Osteocyte (in vitro differentiated cells): ENCODE measurements around the gene TTC19. TPM values are rescaled to one million over a fixed set of nuclear protein-coding genes. Genes with fewer than 3 reads are reported as not detected.

Experiments
- DNase-seq: peaks from one replicate; pipeline ENCODE4 v3.0.0; 2021; ENCODE audit warnings: mixed read lengths; ENCODE audit not compliant: unreplicated experiment; ENCODE audit errors: extremely low spot score
- H3K27ac Mint-ChIP-seq: one replicate; pipeline ENCODE4 v1.8.0; 2021; ENCODE audit warnings: mild to moderate bottlenecking, mixed read lengths; ENCODE audit not compliant: unreplicated experiment
- H3K27me3 Mint-ChIP-seq: one replicate; pipeline ENCODE4 v1.8.0; 2021; ENCODE audit warnings: mixed read lengths; ENCODE audit not compliant: unreplicated experiment
- H3K36me3 Mint-ChIP-seq: one replicate; pipeline ENCODE4 v1.8.0; 2021; ENCODE audit warnings: mixed read lengths; ENCODE audit not compliant: unreplicated experiment
- H3K4me1 Mint-ChIP-seq: one replicate; pipeline ENCODE4 v1.8.0; 2021; ENCODE audit warnings: mixed read lengths; ENCODE audit not compliant: unreplicated experiment
- H3K4me3 Mint-ChIP-seq: one replicate; pipeline ENCODE4 v1.8.0; 2021; ENCODE audit warnings: mild to moderate bottlenecking, moderate library complexity, mixed read lengths; ENCODE audit not compliant: unreplicated experiment
- H3K9me3 Mint-ChIP-seq: one replicate; pipeline ENCODE4 v1.8.0; 2021; ENCODE audit warnings: mixed read lengths; ENCODE audit not compliant: unreplicated experiment
- total RNA-seq: library from RNA; stranded (reverse); gene quantifications from 2 replicates; pipeline ENCODE4 v1.2.1, GENCODE V29; 2021
- TF ChIP-seq, protein P1 (sequence below): fragments of 200-600 bp; sonication (generic); IDR thresholded peaks from 2 replicates; pipeline ENCODE4 v1.5.0; 2021; ENCODE audit warnings: antibody characterized with exemption, mild to moderate bottlenecking, moderate library complexity

Gene TTC19
- total RNA-seq, 1 donor from 2014 or later, result 34.4 TPM

DNA sequence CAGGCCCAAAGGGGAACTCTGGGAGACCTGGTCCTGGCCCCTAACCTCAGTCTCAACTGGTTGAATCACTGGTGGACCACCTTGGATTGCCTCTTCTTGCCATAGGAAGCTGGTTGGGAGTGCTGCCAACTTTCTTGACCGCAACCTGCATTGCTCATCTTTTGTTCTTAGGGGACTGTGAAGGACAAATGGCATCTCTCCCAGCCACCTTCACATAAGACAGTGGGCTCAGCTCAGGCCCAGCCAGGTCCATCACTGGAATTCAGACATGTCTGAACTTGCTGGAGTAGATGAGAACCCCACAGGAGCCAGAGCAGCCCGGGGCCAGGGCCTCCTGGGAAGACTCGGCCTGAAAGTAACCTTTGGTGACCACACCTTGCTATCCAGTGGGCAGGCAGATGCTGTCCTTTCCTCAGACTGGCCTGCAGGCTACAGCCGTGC, 35.9 kb upstream of the TTC19 start:
- TF ChIP-seq, protein P1, sequence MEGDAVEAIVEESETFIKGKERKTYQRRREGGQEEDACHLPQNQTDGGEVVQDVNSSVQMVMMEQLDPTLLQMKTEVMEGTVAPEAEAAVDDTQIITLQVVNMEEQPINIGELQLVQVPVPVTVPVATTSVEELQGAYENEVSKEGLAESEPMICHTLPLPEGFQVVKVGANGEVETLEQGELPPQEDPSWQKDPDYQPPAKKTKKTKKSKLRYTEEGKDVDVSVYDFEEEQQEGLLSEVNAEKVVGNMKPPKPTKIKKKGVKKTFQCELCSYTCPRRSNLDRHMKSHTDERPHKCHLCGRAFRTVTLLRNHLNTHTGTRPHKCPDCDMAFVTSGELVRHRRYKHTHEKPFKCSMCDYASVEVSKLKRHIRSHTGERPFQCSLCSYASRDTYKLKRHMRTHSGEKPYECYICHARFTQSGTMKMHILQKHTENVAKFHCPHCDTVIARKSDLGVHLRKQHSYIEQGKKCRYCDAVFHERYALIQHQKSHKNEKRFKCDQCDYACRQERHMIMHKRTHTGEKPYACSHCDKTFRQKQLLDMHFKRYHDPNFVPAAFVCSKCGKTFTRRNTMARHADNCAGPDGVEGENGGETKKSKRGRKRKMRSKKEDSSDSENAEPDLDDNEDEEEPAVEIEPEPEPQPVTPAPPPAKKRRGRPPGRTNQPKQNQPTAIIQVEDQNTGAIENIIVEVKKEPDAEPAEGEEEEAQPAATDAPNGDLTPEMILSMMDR, result no peak
- H3K27me3 Mint-ChIP-seq, result no peaks in the 10 kb centered on the region
- H3K27ac Mint-ChIP-seq, result peak overlapping the region; percentile 47
- H3K4me3 Mint-ChIP-seq, result no peak overlapping the region
- H3K36me3 Mint-ChIP-seq, result no peaks in the 10 kb centered on the region
- H3K9me3 Mint-ChIP-seq, result no peaks in the 10 kb centered on the region
- peaks cover 59% of the 10 kb centered on the region for H3K4me1 Mint-ChIP-seq
- no peak for DNase-seq

DNA sequence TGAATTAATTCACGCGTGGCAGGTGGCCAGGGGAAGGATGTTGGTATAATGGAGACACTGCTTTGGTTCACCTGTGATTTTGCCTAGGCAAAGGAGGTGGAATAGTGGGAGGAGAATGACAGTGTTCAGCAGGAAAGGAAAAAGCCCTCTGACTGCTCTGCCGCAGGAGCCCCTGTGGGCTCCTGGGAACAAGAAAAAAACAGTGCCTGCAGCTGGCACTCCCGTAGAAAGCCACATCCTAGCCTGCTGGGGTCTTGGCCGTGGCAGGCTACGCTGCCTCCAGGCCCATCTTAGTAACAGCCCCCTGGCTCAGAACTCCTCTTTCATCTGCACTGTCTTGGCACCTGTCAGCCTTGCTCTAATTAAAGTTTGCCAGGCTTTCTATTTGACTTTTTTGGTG, 34.1 kb upstream of the TTC19 start:
- H3K27ac Mint-ChIP-seq, result peak overlapping the region; percentile 91
- TF ChIP-seq, protein P1, result no peak
- no peak for DNase-seq
- peaks cover 46% of the 10 kb centered on the region for H3K4me1 Mint-ChIP-seq
- H3K36me3 Mint-ChIP-seq, result peaks cover 4% of the 10 kb centered on the region
- no peaks in the 10 kb centered on the region for H3K9me3 Mint-ChIP-seq
- H3K27me3 Mint-ChIP-seq, result no peaks in the 10 kb centered on the region
- H3K4me3 Mint-ChIP-seq, result peak overlapping the region; percentile 10

DNA sequence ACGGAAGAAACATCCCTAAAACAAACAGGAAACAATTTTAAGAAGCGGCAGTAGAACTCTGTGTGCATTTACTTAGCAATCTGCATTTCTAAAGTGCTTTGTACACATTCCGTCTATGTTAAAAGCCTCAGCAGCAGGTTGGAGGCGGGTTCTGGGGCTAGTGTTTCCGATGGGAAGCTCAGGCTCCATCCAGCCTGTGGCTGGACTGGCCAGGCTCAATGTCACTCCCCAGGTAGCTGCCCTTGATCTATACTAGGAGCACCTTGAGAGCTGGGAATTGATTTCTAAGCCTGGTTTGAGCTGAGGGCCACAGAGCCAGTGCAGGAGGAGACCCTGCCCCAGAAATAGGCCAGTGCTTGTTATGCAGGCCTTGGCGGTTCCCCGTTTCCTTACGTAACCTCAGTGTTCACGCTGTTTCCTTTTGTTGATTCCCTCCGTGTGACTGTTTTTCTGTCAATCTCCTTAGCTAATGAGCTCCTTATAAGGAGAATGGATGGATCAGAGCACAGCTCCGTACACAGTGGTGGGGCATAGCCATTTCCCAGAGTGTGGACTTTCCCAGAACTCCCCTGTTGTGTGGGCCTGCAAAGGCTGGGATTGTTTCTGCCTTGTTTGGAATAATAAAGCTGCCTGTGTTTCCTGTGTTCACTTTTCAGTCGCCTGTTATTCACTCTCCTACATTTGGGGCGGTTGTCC, 33.3 kb upstream of the TTC19 start:
- TF ChIP-seq, protein P1, result no peak
- H3K4me3 Mint-ChIP-seq, result peak overlapping the region; percentile 10
- no peaks in the 10 kb centered on the region for H3K9me3 Mint-ChIP-seq
- no peak for DNase-seq
- peaks cover 4% of the 10 kb centered on the region for H3K36me3 Mint-ChIP-seq
- peaks cover 47% of the 10 kb centered on the region for H3K4me1 Mint-ChIP-seq
- H3K27me3 Mint-ChIP-seq, result no peaks in the 10 kb centered on the region
- peak overlapping the region; percentile 91 for H3K27ac Mint-ChIP-seq

DNA sequence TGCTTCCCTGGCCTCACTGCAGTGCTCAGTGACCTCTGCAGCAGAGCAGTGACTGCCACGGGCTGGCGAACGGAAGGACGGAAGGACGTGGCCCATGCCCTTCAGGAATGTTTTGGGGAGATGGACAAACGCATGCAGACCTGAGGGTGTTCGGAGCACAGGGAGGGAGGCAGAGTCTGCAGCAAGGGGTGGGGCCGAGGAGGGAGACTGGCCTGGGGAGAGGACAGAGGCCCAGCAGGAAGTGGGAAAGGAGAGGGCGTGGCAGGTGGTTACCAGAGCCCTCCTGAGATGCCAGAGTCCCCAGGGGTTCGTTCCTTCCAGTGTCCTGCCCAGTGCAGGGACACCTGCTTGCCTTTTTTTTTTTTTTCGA, 32.8 kb upstream of the TTC19 start:
- no peaks in the 10 kb centered on the region for H3K9me3 Mint-ChIP-seq
- H3K36me3 Mint-ChIP-seq, result peaks cover 4% of the 10 kb centered on the region
- TF ChIP-seq, protein P1, result no peak
- peak overlapping the region; percentile 8 for H3K4me3 Mint-ChIP-seq
- no peak for DNase-seq
- peak overlapping the region; percentile 91 for H3K27ac Mint-ChIP-seq
- no peaks in the 10 kb centered on the region for H3K27me3 Mint-ChIP-seq
- peaks cover 43% of the 10 kb centered on the region for H3K4me1 Mint-ChIP-seq

DNA sequence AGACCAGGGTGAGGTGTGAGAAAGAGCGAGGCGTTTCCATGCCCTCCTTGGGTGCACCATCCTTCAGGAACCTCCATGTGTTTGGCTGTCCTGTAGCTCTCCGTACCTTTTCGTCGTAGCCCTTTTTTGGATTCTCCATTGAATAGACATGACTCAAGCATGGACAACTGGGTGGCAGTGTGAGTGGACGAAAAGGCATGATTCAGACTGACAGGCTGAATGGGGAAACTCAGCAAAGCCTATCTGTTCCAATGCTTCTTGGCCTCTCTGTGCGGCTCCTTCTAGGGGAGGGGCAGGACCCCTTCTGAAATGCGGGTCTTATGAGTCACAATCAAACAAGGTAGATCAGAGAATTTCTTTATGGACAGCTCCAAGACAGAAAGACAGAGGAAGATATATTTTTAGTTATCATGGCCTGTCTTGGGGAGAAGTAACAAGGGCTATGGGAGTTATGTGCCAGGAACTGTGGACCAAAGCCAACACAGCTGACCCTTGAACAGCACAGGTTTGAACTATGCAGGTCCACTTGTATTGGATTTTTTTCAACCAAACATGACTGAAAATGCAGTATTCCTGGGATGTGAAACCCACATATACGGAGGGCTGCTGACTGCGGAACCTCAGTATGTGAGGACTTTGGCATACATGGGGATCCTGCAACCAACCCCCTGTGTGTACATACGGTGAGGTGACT, 31.8 kb upstream of the TTC19 start:
- Mint-ChIP-seq H3K4me3 (no peak overlapping the region), H3K27me3 (no peaks in the 10 kb centered on the region), H3K36me3 (peaks cover 4% of the 10 kb centered on the region), H3K27ac (peak overlapping the region; percentile 91), H3K9me3 (no peaks in the 10 kb centered on the region), H3K4me1 (peaks cover 45% of the 10 kb centered on the region)
- no peak for DNase-seq
- TF ChIP-seq, protein P1, result no peak
